CD4-positive, CD25-positive, alpha-beta regulatory T cell (primary cell): ENCODE data around the gene AP1AR. TPM values are rescaled to one million over a fixed set of nuclear protein-coding genes. Genes with fewer than 3 reads are reported as not detected.

ENCODE experiments used
- ATAC-seq, 2 donors: fragments of 150-1000 bp; cut with Tn5 transposase; one replicate each; pipeline ENCODE4 v1.10.0; 2021; ENCODE audit warnings: low read depth in 2 of 2, moderate number of reproducible peaks in 2 of 2, moderate library complexity in 1 of 2
- DNase-seq, 3 donors: peaks; one replicate each; pipeline versions ENCODE4 v3.0.0 to v3.0.0-alpha.2; 2012 to 2022; ENCODE audit warnings: mixed read lengths in 1 of 3
- H3K27ac ChIP-seq: one replicate; pipeline ENCODE4 v1.7.0; 2013; ENCODE audit warnings: mild to moderate bottlenecking, low read length; ENCODE audit not compliant: insufficient read depth, poor library complexity, severe bottlenecking
- H3K27me3 ChIP-seq: one replicate; pipeline ENCODE4 v1.7.0; 2013; ENCODE audit warnings: low read length; ENCODE audit not compliant: control insufficient read depth, insufficient read depth
- H3K36me3 ChIP-seq: one replicate; pipeline ENCODE4 v1.7.0; 2013; ENCODE audit warnings: mild to moderate bottlenecking, low read length, moderate library complexity; ENCODE audit not compliant: control insufficient read depth, insufficient read depth
- H3K4me1 ChIP-seq: 2 replicates; pipeline ENCODE4 v1.7.0; 2013; ENCODE audit warnings: mild to moderate bottlenecking, low read length; ENCODE audit not compliant: insufficient read depth, control insufficient read depth, poor library complexity, severe bottlenecking
- H3K4me3 ChIP-seq: one replicate; pipeline ENCODE4 v1.7.0; 2013; ENCODE audit warnings: low read depth, mild to moderate bottlenecking, low read length, moderate library complexity
- H3K9me3 ChIP-seq, 2 experiments: 1 replicate in 1 of 2; 2 replicates in 1 of 2; pipeline ENCODE4 v1.7.0; 2013; ENCODE audit warnings: low read length in 2 of 2, mild to moderate bottlenecking in 1 of 2, moderate library complexity in 1 of 2; ENCODE audit not compliant: control insufficient read depth in 2 of 2
- H3K27ac Mint-ChIP-seq, 3 donors: one replicate each; pipeline ENCODE4 v1.8.0; 2020 to 2022; ENCODE audit warnings: mild to moderate bottlenecking in 3 of 3, mixed read lengths in 3 of 3, moderate library complexity in 2 of 3
- H3K27me3 Mint-ChIP-seq: one replicate; pipeline ENCODE4 v1.8.0; 2022; ENCODE audit warnings: mild to moderate bottlenecking, mixed read lengths
- H3K36me3 Mint-ChIP-seq: one replicate; pipeline ENCODE4 v1.8.0; 2020; ENCODE audit warnings: mixed read lengths
- H3K4me1 Mint-ChIP-seq, 4 donors: one replicate each; pipeline ENCODE4 v1.8.0; 2020 to 2022; ENCODE audit warnings: mixed read lengths in 4 of 4, mild to moderate bottlenecking in 1 of 4
- H3K4me3 Mint-ChIP-seq, 4 donors: one replicate each; pipeline ENCODE4 v1.8.0; 2020 to 2022; ENCODE audit warnings: mild to moderate bottlenecking in 4 of 4, mixed read lengths in 4 of 4, moderate library complexity in 3 of 4
- H3K9me3 Mint-ChIP-seq, 7 donors: one replicate each; pipeline ENCODE4 v1.8.0; 2020 to 2022; ENCODE audit warnings: mixed read lengths in 7 of 7, mild to moderate bottlenecking in 3 of 7, moderate library complexity in 2 of 7
- polyA plus RNA-seq, 4 donors: library from polyadenylated mRNA; unstranded; fragments of 300-500 nt; fragmentation: Illumina TruSeq; gene quantifications; one replicate each; pipeline ENCODE4 v1.2.3, GENCODE V29; 2021
- total RNA-seq: library from RNA; stranded (reverse); gene quantifications from one replicate; pipeline ENCODE4 v1.2.3, GENCODE V29; 2022

The AP1AR gene
- total and polyA plus RNA-seq, 5 donors from 2014 or later, result 10.9 to 20.7 (median 19.6) TPM

DNA sequence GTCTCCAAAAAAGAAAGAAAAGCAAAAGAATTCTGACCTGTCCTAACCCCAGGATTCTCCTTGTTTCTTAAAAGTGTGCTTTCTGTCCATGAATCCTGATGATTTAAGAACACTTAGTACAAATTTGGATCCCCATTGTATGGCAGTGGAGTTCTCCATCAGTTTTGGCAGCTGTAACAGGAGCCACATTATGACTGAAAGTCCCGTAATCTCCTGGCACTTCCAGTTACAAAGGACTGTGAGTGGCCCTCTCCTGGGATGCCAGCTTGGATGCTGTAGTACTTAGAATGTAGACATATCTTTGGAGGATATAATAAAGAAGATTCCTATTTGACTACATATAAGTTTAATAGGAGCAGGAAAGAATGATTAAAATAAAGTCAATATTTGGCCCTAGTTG is 20.6 kb downstream of the AP1AR start:
- no peak overlapping the region for H3K4me3 ChIP-seq
- no peaks in the 10 kb centered on the region for H3K4me1 ChIP-seq
- Mint-ChIP-seq H3K9me3 (no peaks in the 10 kb centered on the region), H3K27ac (peak overlapping the region in 1 of 3 donors; percentile 1), H3K4me1 (peaks cover 4 to 16% (median 7%) of the 10 kb centered on the region in 4 donors), H3K27me3 (no peaks in the 10 kb centered on the region), H3K36me3 (peaks cover 13% of the 10 kb centered on the region), H3K4me3 (no peak overlapping the region)
- H3K27me3 ChIP-seq, result no peaks in the 10 kb centered on the region
- H3K27ac ChIP-seq, result no peak overlapping the region
- DNase-seq, result no peak
- no peaks in the 10 kb centered on the region for H3K36me3 ChIP-seq
- no peaks in the 10 kb centered on the region for H3K9me3 ChIP-seq
- ATAC-seq, result no peak

DNA sequence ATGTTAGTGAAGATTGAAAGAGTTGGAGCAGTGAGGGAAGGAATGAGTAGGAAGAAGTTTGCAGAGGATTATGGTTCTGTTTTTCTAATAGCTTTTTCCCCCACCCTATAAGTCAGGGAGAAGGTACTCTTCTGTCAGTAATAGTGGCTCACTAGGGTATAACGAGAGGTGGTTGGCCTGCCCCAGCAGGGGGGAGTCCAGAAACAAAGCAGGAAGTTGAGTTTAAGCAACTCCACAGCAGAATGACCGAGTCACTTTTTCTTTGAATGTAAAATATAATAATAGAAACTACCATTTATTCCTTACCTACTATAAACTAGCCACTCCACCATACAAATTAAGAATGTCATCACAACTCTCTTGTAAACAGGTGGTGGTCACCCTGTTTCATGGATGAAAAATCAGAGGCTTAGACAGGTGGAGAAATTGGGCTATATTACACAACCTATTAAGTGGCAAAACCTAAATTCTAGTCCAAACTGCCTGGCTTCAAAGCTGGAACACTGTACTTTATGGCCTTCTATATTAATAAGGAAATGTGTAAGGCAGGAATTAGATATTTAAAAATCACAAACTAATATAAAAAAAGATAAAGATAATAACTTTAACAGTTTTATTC is 21.9 kb downstream of the AP1AR start:
- H3K27me3 Mint-ChIP-seq, result no peaks in the 10 kb centered on the region
- no peaks in the 10 kb centered on the region for H3K36me3 ChIP-seq
- H3K27me3 ChIP-seq, result no peaks in the 10 kb centered on the region
- peaks cover 13% of the 10 kb centered on the region for H3K36me3 Mint-ChIP-seq
- peaks cover 4 to 8% (median 5%) of the 10 kb centered on the region in 4 donors for H3K4me1 Mint-ChIP-seq
- H3K9me3 ChIP-seq, result no peaks in the 10 kb centered on the region
- no peaks in the 10 kb centered on the region for H3K9me3 Mint-ChIP-seq
- no peak overlapping the region for H3K4me3 ChIP-seq
- no peak overlapping the region for H3K27ac ChIP-seq
- H3K27ac Mint-ChIP-seq, result no peak overlapping the region
- DNase-seq (no peak), ATAC-seq (no peak)
- no peak overlapping the region for H3K4me3 Mint-ChIP-seq
- no peaks in the 10 kb centered on the region for H3K4me1 ChIP-seq

DNA sequence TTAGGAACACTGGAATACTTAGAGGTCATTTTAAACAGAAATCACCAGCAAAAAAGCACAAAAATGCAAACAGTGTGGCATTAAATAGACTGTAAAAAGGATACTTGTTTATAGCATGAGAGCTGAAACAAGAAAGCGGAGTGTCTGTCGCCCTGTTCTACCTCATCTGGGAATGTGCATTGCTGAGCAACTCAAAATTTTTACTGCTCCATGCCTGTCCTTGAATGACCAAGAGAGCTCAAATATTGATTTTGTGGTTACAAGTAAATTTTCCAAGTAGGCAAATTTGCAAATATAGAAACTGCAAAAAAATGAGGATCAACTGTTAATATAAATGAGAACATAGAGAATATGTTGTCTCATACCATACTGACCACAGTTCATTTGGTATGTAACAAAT is 25.5 kb downstream of the AP1AR start:
- no peak overlapping the region for H3K27ac ChIP-seq
- DNase-seq (no peak), ATAC-seq (no peak)
- H3K36me3 Mint-ChIP-seq, result peaks cover 13% of the 10 kb centered on the region
- H3K27me3 ChIP-seq, result no peaks in the 10 kb centered on the region
- H3K9me3 Mint-ChIP-seq, result no peaks in the 10 kb centered on the region
- no peaks in the 10 kb centered on the region for H3K9me3 ChIP-seq
- H3K27ac Mint-ChIP-seq, result peak overlapping the region in 1 of 3 donors; percentile 54
- no peaks in the 10 kb centered on the region for H3K4me1 ChIP-seq
- no peak overlapping the region for H3K4me3 ChIP-seq
- peaks cover 0 to 5% (median 2%) of the 10 kb centered on the region in 4 donors for H3K4me1 Mint-ChIP-seq
- no peak overlapping the region for H3K4me3 Mint-ChIP-seq
- H3K27me3 Mint-ChIP-seq, result no peaks in the 10 kb centered on the region
- peaks cover 8% of the 10 kb centered on the region for H3K36me3 ChIP-seq

DNA sequence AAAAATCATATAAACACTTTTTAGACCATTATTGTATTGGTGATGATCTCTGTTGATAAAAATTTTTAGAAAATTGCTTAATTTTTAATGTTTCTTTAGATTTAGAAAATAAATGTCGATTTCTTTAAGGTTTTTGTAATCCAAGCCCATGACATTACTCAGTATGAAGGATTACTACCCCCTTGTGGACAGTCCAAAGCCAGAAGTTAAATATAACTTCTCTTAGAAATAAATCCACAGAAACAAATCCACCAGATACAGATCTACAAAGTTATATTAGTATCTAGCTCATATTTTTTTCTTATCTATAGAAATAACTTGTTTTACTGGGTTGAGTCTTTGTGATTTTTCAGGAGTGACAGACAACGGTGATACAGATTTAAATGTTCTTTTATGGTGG is 35.2 kb downstream of the AP1AR start:
- Histone ChIP-seq H3K27ac (no peak overlapping the region), H3K27me3 (no peaks in the 10 kb centered on the region), H3K9me3 (no peaks in the 10 kb centered on the region), H3K36me3 (peaks cover 3% of the 10 kb centered on the region), H3K4me1 (no peaks in the 10 kb centered on the region), H3K4me3 (no peak overlapping the region)
- no peak overlapping the region for H3K27ac Mint-ChIP-seq
- H3K4me1 Mint-ChIP-seq, result peaks cover 7 to 26% (median 9%) of the 10 kb centered on the region in 4 donors
- no peak overlapping the region for H3K4me3 Mint-ChIP-seq
- DNase-seq (peak in 1 of 3 donors; percentile 54), ATAC-seq (no peak)
- H3K36me3 Mint-ChIP-seq, result peaks cover 21% of the 10 kb centered on the region
- no peaks in the 10 kb centered on the region for H3K27me3 Mint-ChIP-seq
- peaks cover 0 to 3% (median 0%) of the 10 kb centered on the region in 7 donors for H3K9me3 Mint-ChIP-seq

DNA sequence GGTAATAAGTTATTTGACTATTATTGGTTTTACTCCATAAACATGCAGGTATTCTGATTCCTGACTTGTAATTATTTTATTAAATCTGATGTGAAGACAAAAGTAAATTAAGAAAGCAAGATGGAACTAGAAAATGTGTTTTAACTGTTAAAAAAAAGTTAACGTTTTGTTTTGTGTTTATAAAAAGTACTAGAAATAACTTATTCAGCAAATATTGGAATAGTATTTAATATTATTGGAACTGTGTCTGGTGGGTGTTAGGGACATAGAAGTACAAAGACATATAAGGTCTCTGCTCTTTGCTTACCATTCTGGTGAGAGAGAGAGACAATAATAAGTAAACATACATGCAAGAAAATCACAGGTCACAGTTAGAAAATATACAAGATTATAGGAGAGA is 38.5 kb downstream of the AP1AR start:
- no peak overlapping the region for H3K27ac ChIP-seq
- no peaks in the 10 kb centered on the region for H3K9me3 ChIP-seq
- no peaks in the 10 kb centered on the region for H3K27me3 ChIP-seq
- Mint-ChIP-seq H3K4me3 (no peak overlapping the region), H3K9me3 (peaks cover 0 to 3% (median 0%) of the 10 kb centered on the region in 7 donors), H3K36me3 (peaks cover 20% of the 10 kb centered on the region), H3K4me1 (peaks cover 16 to 25% (median 20%) of the 10 kb centered on the region in 4 donors), H3K27ac (peak overlapping the region in 2 of 3 donors; percentile 2 to 5), H3K27me3 (no peaks in the 10 kb centered on the region)
- ATAC-seq, result no peak
- H3K4me1 ChIP-seq, result peaks cover 4% of the 10 kb centered on the region
- DNase-seq, result no peak
- peaks cover 3% of the 10 kb centered on the region for H3K36me3 ChIP-seq
- H3K4me3 ChIP-seq, result no peak overlapping the region

DNA sequence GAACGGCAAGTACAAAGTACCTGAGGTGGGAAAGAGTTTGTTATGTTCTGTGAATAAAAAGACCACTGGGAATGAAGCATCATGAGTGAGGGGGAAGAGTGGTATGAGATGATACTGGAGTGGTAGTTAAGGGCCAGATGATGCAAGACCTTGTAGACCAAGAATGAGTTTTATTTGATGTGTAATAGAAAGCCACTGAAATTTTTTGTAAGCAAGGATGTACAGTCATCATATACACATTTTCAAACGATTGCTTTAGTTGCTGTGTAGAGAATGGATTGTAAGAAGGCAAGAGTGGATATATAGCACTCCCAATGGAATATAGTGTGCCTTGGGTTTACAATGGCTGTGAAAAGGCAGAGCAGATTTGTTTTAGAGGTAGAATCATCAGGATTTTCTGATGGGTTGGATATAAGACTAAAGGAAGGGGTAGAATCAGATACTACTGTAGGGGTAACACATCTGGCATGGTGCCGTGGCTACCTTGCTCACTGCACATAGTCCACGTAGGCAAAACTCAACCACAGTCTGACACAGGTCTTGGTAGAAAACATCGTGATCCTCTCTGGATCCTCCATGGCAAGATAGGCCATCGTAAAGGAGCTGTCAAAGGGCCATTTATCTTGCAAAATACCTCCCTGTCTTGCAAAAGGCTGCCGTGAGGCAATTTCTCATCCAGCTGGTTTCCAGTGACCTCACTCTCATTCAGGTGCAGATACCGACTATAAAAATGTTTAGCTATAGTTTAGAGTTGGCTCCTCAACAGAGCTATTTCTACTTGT is 39.2 kb downstream of the AP1AR start:
- Histone ChIP-seq H3K9me3 (no peaks in the 10 kb centered on the region), H3K27ac (no peak overlapping the region), H3K27me3 (no peaks in the 10 kb centered on the region), H3K4me3 (no peak overlapping the region), H3K36me3 (peaks cover 10% of the 10 kb centered on the region), H3K4me1 (peaks cover 4% of the 10 kb centered on the region)
- Mint-ChIP-seq H3K27ac (peak overlapping the region in 2 of 3 donors; percentile 15), H3K4me3 (no peak overlapping the region), H3K36me3 (peaks cover 20% of the 10 kb centered on the region), H3K27me3 (no peaks in the 10 kb centered on the region), H3K9me3 (peaks cover 0 to 3% (median 0%) of the 10 kb centered on the region in 7 donors), H3K4me1 (peaks cover 16 to 27% (median 23%) of the 10 kb centered on the region in 4 donors)
- ATAC-seq (no peak), DNase-seq (no peak)

DNA sequence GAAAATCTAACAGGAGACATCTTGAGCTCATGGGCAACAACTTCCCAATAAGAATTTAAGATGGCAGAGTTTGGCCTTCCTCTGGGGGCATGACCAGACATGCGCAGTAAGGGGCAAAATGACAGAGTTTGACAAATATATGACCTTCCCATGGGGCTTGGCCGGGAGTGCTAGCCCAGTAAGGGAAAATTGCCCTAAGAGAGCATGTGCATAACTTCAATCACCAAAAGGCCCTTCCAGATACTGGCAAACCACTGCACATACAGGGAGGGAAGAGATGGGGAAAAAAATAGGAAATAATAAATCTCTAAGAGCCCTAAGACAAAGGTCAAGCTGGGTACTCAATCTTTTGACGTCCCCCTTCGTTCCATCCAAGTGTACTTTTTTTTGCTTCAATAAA is 40.7 kb downstream of the AP1AR start:
- DNase-seq (no peak), ATAC-seq (no peak)
- Histone ChIP-seq H3K27ac (no peak overlapping the region), H3K36me3 (peaks cover 18% of the 10 kb centered on the region), H3K4me1 (peaks cover 4% of the 10 kb centered on the region), H3K9me3 (no peaks in the 10 kb centered on the region), H3K4me3 (no peak overlapping the region), H3K27me3 (no peaks in the 10 kb centered on the region)
- Mint-ChIP-seq H3K27me3 (no peaks in the 10 kb centered on the region), H3K4me3 (no peak overlapping the region), H3K9me3 (peaks cover 0 to 3% (median 0%) of the 10 kb centered on the region in 7 donors), H3K36me3 (peaks cover 28% of the 10 kb centered on the region), H3K4me1 (peaks cover 13 to 33% (median 28%) of the 10 kb centered on the region in 4 donors), H3K27ac (peak overlapping the region in 2 of 3 donors; percentile 3 to 43)
